Medulla oblongata (tissue), 1 donor: Measurements from ENCODE around the gene TMEM87B.
"Not testable (repeated sequence)": the region's sequence is repeated elsewhere in the genome, so short reads cannot be mapped to it uniquely, and the experiment has no call there.

Experiments
- DNase-seq: peaks from one replicate; pipeline ENCODE4 v3.0.0-alpha.2; 2015; ENCODE audit errors: extremely low spot score

Gene TMEM87B

DNA sequence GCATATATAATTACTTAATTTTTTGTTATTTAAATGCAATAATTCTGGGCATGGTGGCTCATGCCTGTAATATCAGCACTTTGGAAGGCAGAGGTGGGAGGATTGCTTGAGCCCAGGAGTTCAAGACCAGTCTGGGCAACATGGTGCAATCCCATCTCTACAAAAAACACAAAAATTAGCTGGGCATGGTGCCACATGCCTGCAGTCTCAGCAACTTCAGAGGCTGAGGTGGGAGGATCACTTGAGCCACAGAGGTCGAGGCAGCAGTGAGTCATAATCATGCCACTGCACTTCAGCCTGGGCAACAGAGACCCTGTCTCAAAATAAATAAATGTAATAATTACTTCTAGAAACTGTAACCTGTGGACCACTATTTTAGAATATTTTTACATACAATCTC lies 21.5 kb upstream of the TMEM87B start:
- DNase-seq, result no peak

GRCh38 chr2:112034924-112035323 lies 20.1 kb upstream of the TMEM87B start:
- no peak for DNase-seq

DNA sequence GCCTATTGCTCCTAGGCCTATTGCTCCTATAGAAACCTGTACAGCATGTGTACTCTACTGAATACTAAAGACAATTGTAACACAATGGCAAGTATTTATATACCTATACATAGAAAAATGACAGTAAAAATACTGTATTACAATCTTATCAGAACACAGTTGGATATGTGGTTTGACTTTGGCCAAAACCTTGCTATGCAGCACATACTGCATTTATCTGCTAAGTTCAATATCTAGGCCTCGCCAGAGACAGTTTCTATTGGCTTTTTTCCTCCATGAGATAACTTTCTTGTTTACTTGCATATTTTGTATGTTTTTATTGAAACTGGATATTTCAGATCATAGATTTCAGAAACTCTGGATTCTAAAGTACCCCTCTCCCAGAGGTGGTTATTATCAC lies 19.3 kb upstream of the TMEM87B start:
- no peak for DNase-seq

DNA sequence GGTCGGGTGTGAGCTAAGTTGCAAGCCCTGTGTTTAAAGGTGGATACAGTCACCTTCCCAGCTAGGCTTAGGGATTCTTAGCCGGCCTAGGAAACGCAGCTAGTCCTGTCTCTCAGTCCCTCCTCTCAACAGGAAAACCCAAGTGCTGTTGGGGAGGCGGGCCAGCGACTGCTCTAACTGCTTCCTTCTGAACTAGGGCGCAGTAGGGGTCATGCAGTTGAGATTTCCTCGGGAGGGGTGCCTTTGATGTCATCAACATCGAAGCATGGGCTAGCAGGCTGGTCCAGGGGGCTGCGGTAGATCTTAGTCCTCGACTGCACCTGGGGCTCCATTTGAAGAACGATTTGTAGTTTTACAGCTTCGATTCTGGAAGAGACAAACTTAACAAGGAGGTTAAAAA lies 15.5 kb upstream of the TMEM87B start:
- DNase-seq, result not testable (repeated sequence)

GRCh38 chr2:112040066-112040465 lies 15.0 kb upstream of the TMEM87B start:
- not testable (repeated sequence) for DNase-seq

DNA sequence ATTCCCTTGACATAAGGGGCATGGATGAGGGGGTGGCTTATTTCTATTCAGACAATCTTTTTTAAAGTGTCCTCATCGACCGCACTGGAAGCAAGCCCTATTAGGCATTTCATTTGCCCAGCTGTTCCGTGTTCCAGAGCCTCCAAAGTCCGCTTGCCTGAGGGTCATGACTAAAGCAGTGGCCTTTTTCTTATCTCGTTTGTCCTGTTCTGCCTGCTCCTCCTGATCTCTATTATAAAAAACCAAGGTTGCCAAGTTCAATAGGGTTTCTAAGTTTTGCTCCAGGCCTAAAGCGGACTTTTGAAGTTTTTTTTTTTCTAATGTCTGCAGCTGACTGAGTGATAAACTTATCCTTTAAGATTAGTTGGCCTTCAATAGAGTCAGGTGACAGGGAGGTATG lies 13.6 kb upstream of the TMEM87B start:
- not testable (repeated sequence) for DNase-seq

DNA sequence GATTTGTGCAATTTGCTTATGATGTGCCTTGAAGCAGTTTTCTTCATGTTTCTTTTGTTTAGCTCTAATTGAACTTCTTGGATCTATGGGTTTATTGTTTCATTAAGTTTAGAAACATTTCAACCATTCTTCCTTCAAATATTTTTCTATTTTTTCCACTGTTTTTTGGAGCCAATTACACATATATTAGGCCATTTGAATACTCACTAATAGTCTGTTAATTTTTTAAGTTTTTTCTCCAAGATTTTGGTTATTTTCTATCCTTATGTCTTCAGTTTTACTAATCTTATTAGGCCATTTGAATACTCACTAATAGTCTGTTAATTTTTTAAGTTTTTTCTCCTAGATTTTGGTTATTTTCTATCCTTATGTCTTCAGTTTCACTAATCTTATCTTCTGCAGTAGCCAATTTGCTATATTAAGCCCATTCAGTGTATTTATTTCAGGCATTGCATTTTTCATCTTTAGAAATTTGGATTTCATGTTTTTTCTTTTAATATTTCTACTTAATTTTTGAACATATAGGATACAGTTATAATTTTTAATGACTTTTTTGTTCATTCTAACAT lies 9.5 kb upstream of the TMEM87B start:
- DNase-seq, result no peak

DNA sequence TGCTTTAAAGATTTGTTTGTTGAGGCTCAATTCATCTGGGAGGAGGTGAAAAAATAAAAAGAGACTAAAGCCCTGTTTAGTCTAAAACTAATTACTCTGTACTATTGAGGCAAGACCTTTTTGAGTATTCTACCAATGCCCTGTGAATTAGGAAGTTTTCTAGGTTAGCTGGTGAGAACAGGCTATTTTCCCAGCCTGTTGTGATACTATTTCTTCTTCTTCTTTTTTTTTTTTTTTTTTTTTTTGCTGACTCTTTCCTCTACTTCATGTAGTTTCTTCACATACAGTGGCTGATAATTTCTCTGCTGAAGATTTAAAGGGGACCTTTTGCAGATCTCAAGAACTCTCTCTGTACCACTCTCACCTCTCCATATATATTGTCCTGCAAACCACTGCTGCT lies 8.8 kb upstream of the TMEM87B start:
- no peak for DNase-seq

DNA sequence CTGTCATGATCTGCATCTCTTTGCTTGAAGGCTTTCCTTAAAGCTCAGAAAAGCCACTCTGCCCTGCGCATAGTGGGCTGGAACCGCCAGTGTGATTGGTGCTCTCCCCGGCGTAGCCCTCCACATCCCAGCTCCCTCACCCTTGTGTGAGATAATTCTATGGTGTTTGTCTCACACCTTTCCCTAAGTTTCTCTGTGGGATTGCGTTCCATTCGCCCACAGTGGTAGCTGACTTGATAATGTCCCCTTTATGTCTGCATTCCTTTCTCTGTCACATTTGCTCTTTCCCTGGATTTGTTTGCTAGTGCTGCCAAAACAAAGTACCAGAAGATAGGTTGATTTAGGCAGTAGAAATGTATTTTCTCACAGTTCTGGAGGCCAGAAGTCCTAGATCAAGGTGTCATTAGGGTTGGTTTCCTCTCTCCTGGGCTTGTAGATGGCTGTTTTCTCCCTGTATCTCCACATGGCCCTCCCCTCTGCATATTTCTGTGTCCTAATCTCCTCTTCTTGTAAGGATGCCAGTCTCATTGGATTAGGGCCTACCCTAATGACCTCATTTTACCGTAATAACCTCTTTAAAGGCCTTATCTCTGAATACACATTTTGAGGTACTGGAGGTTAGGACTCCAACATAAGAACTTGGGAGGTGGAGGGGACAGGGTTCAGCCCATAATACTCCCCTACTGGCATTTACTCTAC lies 7.4 kb upstream of the TMEM87B start:
- DNase-seq, result no peak

GRCh38 chr2:112048236-112048592 lies 6.9 kb upstream of the TMEM87B start:
- DNase-seq, result no peak

- DNase-seq, result peak; percentile 88
Measured at GRCh38 chr2:112048887-112049286, 6.2 kb upstream of the TMEM87B start.

GRCh38 chr2:112050316-112050715 lies 4.8 kb upstream of the TMEM87B start:
- no peak for DNase-seq

- peak; percentile 97 for DNase-seq
Measured at GRCh38 chr2:112053917-112054846, 887 bp upstream of the TMEM87B start.

- DNase-seq, result peak; percentile 76
Measured at GRCh38 chr2:112055730-112056625, 909 bp downstream of the TMEM87B start.

GRCh38 chr2:112056626-112056987 lies 1.5 kb downstream of the TMEM87B start:
- DNase-seq, result no peak

- no peak for DNase-seq
Measured at GRCh38 chr2:112059671-112060070, 4.6 kb downstream of the TMEM87B start.

- no peak for DNase-seq
Measured at GRCh38 chr2:112061299-112061698, 6.2 kb downstream of the TMEM87B start.

- DNase-seq, result no peak
Measured at GRCh38 chr2:112061840-112062239, 6.8 kb downstream of the TMEM87B start.

- no peak for DNase-seq
Measured at GRCh38 chr2:112062894-112063293, 7.8 kb downstream of the TMEM87B start.

- no peak for DNase-seq
Measured at GRCh38 chr2:112065486-112065885, 10.4 kb downstream of the TMEM87B start.

- DNase-seq, result no peak
Measured at GRCh38 chr2:112065966-112066365, 10.9 kb downstream of the TMEM87B start.

DNA sequence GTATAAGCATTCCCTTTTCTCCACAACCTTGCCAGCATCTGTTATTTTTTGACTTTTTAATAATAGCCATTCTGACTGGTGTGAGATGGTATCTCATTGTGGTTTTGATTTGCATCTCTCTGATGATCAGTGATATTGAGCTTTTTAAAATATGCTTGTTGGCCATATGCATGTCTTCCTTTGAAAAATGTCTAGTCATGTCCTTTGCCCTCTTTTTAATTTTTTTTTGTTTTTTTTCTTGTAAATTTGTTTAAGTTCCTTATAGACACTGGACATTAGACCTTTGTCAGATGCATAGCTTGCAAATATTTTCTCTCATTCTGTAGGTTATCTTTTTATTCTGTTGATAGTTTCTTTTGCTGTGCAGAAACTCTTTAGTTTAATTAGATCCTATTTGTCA lies 14.7 kb downstream of the TMEM87B start:
- DNase-seq, result not testable (repeated sequence)
